GM18520 (cell line): ENCODE data around the gene PDE6C.
"Not testable (repeated sequence)": the region's sequence is repeated elsewhere in the genome, so short reads cannot be mapped to it uniquely, and the experiment has no call there.

Experiments used
- ATAC-seq: cut with Tn5 transposase; IDR thresholded peaks from one replicate; pipeline ENCODE4 v1.9.1; 2021; ENCODE audit not compliant: unreplicated experiment

Gene PDE6C

GRCh38 chr10:93629647-93630305 is 17.4 kb downstream of the PDE6C start:
- ATAC-seq: no peak

GRCh38 chr10:93630625-93631557 is 18.6 kb downstream of the PDE6C start:
- no peak for ATAC-seq

- ATAC-seq: no peak
Measured at GRCh38 chr10:93639791-93640190, 27.5 kb downstream of the PDE6C start.

DNA sequence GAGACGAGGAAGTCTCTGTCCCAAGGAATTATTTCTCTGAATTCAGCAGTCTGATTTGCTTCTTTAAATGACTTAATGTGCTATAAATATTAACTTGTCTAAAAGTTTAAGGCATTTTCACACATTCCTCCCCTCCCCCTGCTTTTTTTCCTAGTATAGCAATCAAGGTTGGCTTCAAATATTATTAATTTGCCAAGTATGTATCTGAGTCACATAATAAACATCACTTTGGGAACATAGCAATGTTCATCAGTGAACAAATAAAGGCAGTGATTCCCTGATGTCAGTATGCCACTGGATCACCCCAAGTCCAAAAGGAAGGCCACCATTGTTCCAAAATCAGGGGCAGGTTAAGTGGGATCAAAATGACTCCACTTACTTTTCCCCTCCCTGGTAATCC is 40.5 kb downstream of the PDE6C start:
- no peak for ATAC-seq

GRCh38 chr10:93654201-93654600 is 41.9 kb downstream of the PDE6C start:
- ATAC-seq: no peak

- ATAC-seq: no peak
Measured at GRCh38 chr10:93656155-93656554, 43.8 kb downstream of the PDE6C start.

DNA sequence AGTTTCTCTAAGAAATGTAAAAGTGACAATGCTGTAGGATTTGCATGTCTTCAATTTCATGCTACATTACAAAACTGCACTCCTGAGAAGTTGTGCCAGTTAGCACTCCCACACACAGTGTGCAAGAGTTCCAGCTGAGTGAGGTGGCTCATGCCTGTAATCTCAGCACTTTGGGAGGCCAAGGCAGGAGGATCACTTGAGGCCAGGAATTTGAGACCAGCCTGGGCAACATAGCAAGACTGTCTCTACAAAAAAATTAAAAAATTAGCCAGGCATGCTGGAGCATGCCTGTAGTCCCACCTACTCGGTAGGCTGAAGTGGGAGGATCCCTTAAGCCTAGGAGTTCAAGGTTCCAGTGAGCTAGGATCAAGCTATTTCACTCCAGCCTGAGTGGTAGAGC is 45.4 kb downstream of the PDE6C start:
- no peak for ATAC-seq

DNA sequence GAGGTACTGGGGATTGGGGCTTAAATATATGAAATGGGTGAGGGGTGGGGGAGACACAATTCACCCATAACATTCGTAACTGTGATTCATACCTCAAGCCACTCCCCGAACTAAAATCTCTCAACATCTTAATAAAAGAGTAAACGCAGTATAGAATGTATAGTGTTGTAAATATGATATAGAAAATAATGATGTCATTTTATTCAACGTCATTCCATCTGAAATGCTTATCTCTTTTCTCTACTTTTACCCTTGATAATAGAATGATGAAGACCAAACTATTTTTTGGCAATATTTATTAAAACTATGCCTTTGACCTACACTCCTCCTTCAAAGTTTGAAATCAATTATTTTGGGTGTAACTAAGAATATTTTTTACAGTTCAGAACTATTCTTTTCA is 53.7 kb downstream of the PDE6C start:
- no peak for ATAC-seq

- ATAC-seq: no peak
Measured at GRCh38 chr10:93667795-93668194, 55.5 kb downstream of the PDE6C start.

DNA sequence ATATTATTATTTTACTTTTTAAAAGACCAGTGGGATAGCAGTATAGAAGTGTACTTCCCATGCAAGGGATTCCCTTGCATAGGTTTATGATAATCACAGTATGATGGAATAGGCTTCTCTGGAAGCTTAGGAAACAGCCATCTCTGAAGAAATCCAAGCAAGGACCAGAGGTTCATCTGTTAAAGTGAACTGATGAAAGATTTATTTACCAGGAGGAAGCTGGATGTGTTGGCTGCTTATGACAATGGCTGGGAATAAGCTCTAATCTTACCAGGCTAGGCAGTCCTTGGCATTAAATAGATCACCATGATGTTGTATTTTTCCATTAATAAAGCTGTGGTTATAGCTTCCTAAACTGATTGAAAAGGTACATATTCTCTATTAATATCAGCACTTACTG is 58.0 kb downstream of the PDE6C start:
- no peak for ATAC-seq

GRCh38 chr10:93671042-93671441 is 58.7 kb downstream of the PDE6C start:
- no peak for ATAC-seq

DNA sequence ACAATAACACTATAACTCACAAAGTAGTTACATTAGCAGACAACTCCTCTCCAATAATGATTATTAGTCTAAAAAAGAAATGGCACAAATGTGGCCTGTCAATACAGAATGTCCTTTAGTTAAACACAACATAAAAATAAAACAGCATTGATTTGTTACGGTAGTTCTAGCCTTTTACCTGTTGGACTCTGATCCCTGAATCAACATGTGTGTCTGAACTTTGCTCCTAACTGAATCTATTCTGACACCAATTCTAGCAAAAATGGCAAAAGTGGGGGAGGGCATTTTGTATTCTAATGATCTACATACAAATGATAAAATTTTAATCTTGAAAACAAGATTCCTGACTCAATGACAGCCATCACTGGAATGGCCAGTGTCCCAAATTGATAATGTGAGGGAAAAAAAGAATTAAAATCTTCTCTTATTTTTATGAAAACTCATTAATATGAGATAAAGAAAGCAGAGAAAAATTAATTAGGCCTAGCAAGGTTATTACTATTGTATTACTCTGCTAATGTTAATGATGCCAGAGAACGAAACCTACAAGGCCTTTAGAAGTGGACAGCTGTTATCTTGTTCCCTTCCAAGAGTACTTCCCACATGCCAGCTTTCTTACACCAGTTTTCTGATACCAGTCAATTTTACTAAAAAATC is 59.8 kb downstream of the PDE6C start:
- ATAC-seq: no peak

DNA sequence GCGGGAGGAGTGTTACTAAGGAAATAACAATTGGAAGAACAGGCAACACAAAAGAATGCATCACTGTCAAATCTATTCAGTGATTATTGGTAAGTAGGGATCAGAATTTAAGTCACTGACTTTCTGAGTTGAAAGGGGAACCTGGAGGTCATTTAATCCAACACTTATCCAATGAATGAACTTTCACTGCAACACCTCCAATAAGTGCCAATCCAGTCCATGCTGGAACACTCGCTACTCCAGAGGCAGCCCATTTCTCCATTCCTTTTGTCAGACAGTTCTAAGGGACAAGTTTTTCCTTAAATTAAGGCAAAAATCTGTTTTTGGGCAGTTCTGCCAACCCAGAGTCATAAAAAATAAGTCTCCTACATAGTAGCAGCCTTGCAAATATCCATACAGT is 60.6 kb downstream of the PDE6C start:
- ATAC-seq: no peak

- ATAC-seq: no peak
Measured at GRCh38 chr10:93673791-93674190, 61.5 kb downstream of the PDE6C start.

GRCh38 chr10:93678386-93678785 is 66.0 kb downstream of the PDE6C start:
- no peak for ATAC-seq

DNA sequence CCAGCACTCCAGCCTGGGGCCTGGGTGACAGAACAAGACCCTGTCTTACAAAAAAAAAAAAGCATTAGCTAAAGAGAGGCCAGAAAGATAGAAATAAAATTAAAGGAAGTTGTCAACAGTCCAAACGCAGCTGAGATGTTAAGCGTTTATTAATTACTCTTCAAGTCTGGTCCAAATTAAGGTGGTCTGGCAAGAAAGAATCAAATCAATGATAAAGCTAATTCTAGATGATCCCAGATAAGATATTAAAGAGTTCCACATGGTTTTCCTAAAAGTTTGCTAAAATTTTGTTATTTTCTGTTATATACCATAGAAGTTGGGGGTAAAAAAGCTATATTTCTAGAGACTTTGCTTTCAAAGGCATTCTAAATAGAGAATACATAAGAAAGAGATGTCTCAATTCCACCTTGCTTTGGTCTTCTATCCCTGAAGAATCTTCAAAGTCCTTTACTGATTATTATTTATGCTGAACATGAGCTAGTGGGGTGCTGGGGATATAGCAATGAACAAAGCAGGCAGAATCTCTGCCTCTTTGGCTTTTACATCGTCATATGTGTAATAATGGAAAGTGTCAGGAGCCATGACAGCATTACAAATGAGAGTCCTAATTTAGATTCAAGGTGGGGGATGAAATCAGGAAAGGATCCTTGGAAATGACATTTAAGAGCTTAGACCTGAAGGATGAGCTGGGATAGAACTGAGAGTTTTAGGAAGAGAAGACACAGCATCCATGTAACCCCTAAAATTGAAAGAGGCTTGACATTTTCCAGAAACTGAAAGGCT is 66.7 kb downstream of the PDE6C start:
- ATAC-seq: no peak

GRCh38 chr10:93680412-93681047 is 68.2 kb downstream of the PDE6C start:
- ATAC-seq: no peak

DNA sequence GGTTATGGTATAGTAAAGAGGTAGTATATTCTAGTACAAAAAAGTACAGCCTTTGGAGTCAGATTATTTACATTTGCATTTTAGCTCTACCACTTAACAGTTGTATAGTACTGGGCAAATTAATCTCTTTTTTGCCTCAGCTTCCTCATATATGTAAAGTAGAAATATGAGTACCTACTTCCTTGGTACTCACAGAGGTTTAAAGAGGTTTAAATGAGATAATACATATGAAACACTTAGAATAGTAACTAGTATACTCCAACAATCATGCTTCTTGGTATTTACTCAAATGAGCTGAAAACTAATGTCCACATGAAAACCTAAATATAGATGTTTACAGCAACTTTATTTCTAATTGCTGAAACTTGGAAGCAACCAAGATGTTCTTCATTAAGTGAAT is 75.4 kb downstream of the PDE6C start:
- no peak for ATAC-seq

- ATAC-seq: no peak
Measured at GRCh38 chr10:93695740-93696139, 83.4 kb downstream of the PDE6C start.

DNA sequence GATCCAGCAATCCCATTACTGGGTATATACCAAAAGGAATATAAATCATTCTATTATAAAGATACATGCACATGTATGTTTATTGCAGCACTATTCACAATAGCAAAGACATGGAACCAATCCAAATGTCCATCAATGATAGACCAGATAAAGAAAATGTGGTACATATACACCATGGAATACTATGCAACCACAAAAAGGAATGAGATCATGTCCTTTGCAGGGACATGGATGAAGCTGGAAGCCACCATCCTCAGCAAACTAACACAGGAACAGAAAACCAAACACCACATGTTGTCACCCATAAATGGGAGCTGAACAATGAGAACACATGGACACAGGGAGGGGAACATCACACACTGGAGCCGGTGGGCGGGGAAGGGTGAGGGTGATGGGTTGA is 84.2 kb downstream of the PDE6C start:
- not testable (repeated sequence) for ATAC-seq

GRCh38 chr10:93697207-93697606 is 84.9 kb downstream of the PDE6C start:
- no peak for ATAC-seq
